ENCODE results near the gene ROPN1.

DNA sequence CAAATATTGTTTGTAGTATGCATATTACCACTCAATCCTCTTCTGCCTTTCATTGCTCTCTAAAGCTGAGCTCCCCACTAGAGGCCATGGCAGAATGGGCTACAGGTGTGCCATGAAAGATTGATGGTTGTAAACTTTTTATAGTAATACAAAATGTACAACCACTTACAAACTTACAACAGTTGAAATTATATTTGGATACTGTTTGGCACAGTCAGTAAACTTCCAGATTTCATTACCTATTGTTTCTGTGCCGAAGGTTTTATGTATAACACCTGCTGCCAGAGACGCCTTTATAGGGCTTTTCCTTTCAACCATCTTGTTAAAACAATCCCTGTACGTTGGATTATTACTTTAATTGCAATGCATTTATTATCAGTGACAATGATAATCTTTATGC is 7.0 kb downstream of the ROPN1 start:
- TF ChIP-seq, protein P1, sequence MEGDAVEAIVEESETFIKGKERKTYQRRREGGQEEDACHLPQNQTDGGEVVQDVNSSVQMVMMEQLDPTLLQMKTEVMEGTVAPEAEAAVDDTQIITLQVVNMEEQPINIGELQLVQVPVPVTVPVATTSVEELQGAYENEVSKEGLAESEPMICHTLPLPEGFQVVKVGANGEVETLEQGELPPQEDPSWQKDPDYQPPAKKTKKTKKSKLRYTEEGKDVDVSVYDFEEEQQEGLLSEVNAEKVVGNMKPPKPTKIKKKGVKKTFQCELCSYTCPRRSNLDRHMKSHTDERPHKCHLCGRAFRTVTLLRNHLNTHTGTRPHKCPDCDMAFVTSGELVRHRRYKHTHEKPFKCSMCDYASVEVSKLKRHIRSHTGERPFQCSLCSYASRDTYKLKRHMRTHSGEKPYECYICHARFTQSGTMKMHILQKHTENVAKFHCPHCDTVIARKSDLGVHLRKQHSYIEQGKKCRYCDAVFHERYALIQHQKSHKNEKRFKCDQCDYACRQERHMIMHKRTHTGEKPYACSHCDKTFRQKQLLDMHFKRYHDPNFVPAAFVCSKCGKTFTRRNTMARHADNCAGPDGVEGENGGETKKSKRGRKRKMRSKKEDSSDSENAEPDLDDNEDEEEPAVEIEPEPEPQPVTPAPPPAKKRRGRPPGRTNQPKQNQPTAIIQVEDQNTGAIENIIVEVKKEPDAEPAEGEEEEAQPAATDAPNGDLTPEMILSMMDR (IDR thresholded peaks at IDR 0.05; ENCODE audit: low read depth, low read length, poor library complexity, severe bottlenecking), result no peak
- no peak for TF ChIP-seq EZH2phosphoT487 (IDR thresholded peaks at IDR 0.05; ENCODE audit: borderline replicate concordance, low read length)
